GM10266 (cell line): ENCODE results near the gene SP5.
"Not testable (repeated sequence)": the region's sequence is repeated elsewhere in the genome, so short reads cannot be mapped to it uniquely, and the experiment has no call there.

Source experiments
- DNase-seq: peaks from one replicate; pipeline ENCODE4 v3.0.0; 2012; ENCODE audit errors: extremely low spot score
- CTCF ChIP-seq: IDR thresholded peaks from 2 replicates; pipeline ENCODE4 v1.5.1; 2012; ENCODE audit warnings: mild to moderate bottlenecking, low read depth; ENCODE audit not compliant: control insufficient read depth, insufficient read depth; ENCODE audit errors: missing control alignments

Gene SP5

GRCh38 chr2:170747921-170748320, 32.8 kb downstream of the SP5 start:
- no peak for TF ChIP-seq CTCF
- DNase-seq = no peak

GRCh38 chr2:170751555-170751954, 36.4 kb downstream of the SP5 start:
- DNase-seq = not testable (repeated sequence)

DNA sequence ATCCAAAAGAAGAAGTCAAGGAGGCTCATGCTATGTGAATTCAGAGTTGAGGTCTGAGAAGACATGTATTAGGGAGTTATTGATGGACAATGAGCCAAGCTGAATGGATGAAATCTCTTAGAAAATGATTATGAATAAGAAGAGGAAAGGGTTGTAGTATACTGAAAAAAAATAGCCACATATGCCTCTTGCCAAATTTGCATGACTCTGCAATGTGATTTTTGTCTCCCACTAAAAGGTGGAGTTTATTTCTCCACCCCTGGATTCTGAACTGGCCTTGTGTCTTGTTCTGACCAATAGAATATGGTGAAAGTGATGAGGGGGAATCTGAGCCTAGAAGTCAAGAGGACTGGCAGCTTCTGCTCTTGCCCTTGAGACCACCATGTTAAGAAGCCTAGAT, 46.4 kb downstream of the SP5 start:
- TF ChIP-seq CTCF = no peak

DNA sequence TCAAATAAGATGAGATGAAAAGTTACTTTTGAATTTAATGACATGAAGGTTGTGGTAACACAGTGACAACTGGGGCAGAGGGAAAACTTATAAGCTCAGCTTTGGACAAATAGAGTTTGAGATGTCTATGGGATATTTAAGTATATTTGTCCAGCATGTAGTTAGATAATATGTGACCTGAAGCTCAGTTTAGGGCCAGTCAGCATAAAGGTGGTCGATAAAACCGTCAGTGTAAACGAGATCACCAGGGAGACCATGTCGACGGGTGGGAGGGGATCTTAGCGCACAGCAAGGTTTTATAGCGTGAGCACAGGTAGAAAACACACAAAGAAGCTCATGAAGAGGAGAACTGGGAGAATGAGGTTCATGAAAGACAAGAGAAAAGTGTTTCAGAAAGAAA, 47.6 kb downstream of the SP5 start:
- no peak for TF ChIP-seq CTCF
- DNase-seq = no peak

More for the DNA sequence above, 46.4 kb downstream of the SP5 start:
- DNase-seq = no peak

DNA sequence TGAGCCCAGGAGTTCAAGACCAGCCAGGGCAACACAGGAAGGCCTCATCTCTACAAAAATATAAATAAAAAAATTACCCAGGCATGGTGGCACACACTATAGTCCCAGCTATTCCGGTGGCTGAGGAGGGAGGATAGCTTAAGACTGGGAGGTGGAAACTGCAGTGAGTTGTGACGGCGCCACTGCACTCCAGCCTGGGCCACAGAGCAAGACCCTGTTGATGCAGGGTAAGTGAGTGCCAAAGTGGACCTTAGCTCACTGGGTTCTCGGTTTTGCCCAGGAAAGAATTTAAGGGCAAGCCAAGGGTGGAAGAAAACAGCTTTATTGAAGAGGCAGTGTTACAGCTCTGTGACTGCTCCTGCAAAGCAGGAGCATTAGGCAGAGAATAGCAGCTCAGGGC, 48.1 kb downstream of the SP5 start:
- DNase-seq = no peak

GRCh38 chr2:170764880-170765261, 49.7 kb downstream of the SP5 start:
- TF ChIP-seq CTCF = no peak
- DNase-seq = no peak

More for the DNA sequence above, 48.1 kb downstream of the SP5 start:
- TF ChIP-seq CTCF = no peak

- TF ChIP-seq CTCF = no peak
- DNase-seq = no peak
Measured at GRCh38 chr2:170766693-170767092, 51.6 kb downstream of the SP5 start.
